ENCODE measurements around the gene RASA1.

DNA sequence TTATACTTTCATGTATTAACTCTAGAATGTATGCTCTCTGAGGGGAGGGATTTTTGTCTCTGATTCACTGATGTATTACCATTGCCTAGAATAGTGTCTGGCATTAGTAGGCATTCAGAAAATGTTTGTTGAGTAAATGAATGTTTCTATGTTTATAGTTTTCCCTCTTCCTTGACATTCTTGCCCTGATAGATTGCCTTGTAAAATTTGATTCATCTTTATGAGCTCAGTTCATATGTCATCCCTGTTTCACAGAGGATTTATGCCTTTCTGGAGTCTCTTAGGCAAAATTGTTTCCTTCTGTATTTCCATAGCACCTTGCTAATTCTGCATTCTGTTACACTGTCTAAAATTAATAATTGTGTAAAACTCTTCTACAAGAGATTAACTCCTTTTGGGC lies 72.3 kb downstream of the RASA1 start:
- TF ChIP-seq POLR2AphosphoS5 (IDR thresholded peaks at IDR 0.05; ENCODE audit: low read depth) (no peak), EZH2phosphoT487 (IDR thresholded peaks at IDR 0.05; ENCODE audit: unreplicated experiment) (no peak), EZH2 (IDR thresholded peaks at IDR 0.05; ENCODE audit: low read depth, unreplicated experiment) (no peak), JUNB (IDR thresholded peaks at IDR 0.05; ENCODE audit: unreplicated experiment) (no peak)
- TF ChIP-seq, protein P1, sequence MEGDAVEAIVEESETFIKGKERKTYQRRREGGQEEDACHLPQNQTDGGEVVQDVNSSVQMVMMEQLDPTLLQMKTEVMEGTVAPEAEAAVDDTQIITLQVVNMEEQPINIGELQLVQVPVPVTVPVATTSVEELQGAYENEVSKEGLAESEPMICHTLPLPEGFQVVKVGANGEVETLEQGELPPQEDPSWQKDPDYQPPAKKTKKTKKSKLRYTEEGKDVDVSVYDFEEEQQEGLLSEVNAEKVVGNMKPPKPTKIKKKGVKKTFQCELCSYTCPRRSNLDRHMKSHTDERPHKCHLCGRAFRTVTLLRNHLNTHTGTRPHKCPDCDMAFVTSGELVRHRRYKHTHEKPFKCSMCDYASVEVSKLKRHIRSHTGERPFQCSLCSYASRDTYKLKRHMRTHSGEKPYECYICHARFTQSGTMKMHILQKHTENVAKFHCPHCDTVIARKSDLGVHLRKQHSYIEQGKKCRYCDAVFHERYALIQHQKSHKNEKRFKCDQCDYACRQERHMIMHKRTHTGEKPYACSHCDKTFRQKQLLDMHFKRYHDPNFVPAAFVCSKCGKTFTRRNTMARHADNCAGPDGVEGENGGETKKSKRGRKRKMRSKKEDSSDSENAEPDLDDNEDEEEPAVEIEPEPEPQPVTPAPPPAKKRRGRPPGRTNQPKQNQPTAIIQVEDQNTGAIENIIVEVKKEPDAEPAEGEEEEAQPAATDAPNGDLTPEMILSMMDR (conservative IDR thresholded peaks at IDR 0.05; ENCODE audit: low read depth in 2 of 2), result no peak
